ENCODE data around the gene PDE4D. TPM values are rescaled to one million over a fixed set of nuclear protein-coding genes. Genes with fewer than 3 reads are reported as not detected.

Gene PDE4D
- total RNA-seq, 1 experiment from 2014 or later, result 2.1 TPM

- no peaks in the 10 kb centered on the region for H4K20me1 ChIP-seq (ENCODE audit: control insufficient read depth, insufficient read depth, insufficient read length)
- H3K9me3 ChIP-seq (ENCODE audit: control insufficient read depth, low read depth, low read length), result no peaks in the 10 kb centered on the region
- no peak overlapping the region for H2BK120ac ChIP-seq (ENCODE audit: low read depth, low read length, poor library complexity, severe bottlenecking)
- Mint-ChIP-seq H3K36me3 (ENCODE audit: insufficient read depth in 1 of 3, low read depth in 3 of 3) (no peaks in the 10 kb centered on the region; a peak in 1 of 7 replicates), H3K27me3 (ENCODE audit: low read depth) (no peaks in the 10 kb centered on the region; the same call in 1 of the 2 replicates), H3K9me3 (no peaks in the 10 kb centered on the region), H3K27ac (no peak overlapping the region), H3K4me1 (peaks cover 4 to 5% of the 10 kb centered on the region in 2 experiments), H3K4me3 (no peak overlapping the region)
- no peak overlapping the region for H2BK20ac ChIP-seq (ENCODE audit: low read depth, low read length, poor library complexity, severe bottlenecking)
- no peak overlapping the region for H3K4ac ChIP-seq (ENCODE audit: low read depth, low read length)
- no peak overlapping the region for H3K27ac ChIP-seq (ENCODE audit: insufficient read length, low read depth, low read length)
- no peak overlapping the region for H3K4me2 ChIP-seq (ENCODE audit: insufficient read depth, insufficient read length, low read length)
- H3K79me2 ChIP-seq (ENCODE audit: insufficient read depth, low read length), result no peaks in the 10 kb centered on the region
- H3K4me1 ChIP-seq (ENCODE audit: insufficient read depth, low read length), result no peaks in the 10 kb centered on the region; the same call in 1 of the 2 replicates
- no peak overlapping the region for H4K8ac ChIP-seq (replicated peaks; ENCODE audit: insufficient read length, low read depth, low read length)
- H3K14ac ChIP-seq (ENCODE audit: insufficient read depth, low read length), result no peak overlapping the region
- no peak overlapping the region for H3K18ac ChIP-seq (ENCODE audit: insufficient read length, low read depth, low read length)
- no peaks in the 10 kb centered on the region for H3K79me1 ChIP-seq (ENCODE audit: insufficient read depth, low read depth, low read length, poor library complexity, severe bottlenecking)
- H2BK15ac ChIP-seq (ENCODE audit: low read depth, low read length), result no peak overlapping the region
- no peak overlapping the region for H4K5ac ChIP-seq (ENCODE audit: insufficient read length, low read depth, low read length)
- no CpG with 5 or more reads among the region's 5 CpGs for WGBS (ENCODE audit: extremely low coverage, insufficient read length, low lambda C conversion rate)
- no peak overlapping the region for H2BK5ac ChIP-seq (ENCODE audit: insufficient read length, low read length)
- H3K56ac ChIP-seq (ENCODE audit: insufficient read length, low read depth, low read length), result no peak overlapping the region
- H3K23ac ChIP-seq (ENCODE audit: insufficient read length, low read depth, low read length), result no peak overlapping the region
- no peak overlapping the region for H2AK5ac ChIP-seq (ENCODE audit: insufficient read length, low read length)
- no peak for TF ChIP-seq CTCF (conservative IDR thresholded peaks at IDR 0.05)
- no peaks in the 10 kb centered on the region for H3K27me3 ChIP-seq (ENCODE audit: insufficient read depth, low read length)
- no peak for DNase-seq
- no peaks in the 10 kb centered on the region for H3K23me2 ChIP-seq (ENCODE audit: insufficient read length, low read depth, low read length, poor library complexity, severe bottlenecking)
- H3K9ac ChIP-seq (ENCODE audit: extremely low read depth, insufficient read length, low read length), result no peak overlapping the region
- no peak overlapping the region for H3T11ph ChIP-seq (ENCODE audit: low read length)
- H2BK12ac ChIP-seq (ENCODE audit: insufficient read length, low read depth, low read length), result no peak overlapping the region
- H4K91ac ChIP-seq (ENCODE audit: insufficient read length, low read depth, low read length), result no peak overlapping the region
- H2AFZ ChIP-seq (ENCODE audit: low read length), result no peak overlapping the region
These were observed 919.4 kb downstream of the PDE4D start for GRCh38 chr5:58974083-58974482.
